IMR-90 (cell line): ENCODE measurements around the gene UBE2O. TPM values are rescaled to one million over a fixed set of nuclear protein-coding genes. Genes with fewer than 3 reads are reported as not detected.

ENCODE experiments used
- ATAC-seq: fragments of 200-7000 bp; cut with Tn5 transposase; 2 replicates; pipeline ENCODE4 v1.9.1; 2020; ENCODE audit warnings: low read depth, mild to moderate bottlenecking, moderate library complexity
- BruUV-seq: library from RNA; stranded (reverse); fragments of 400-500 nt; replicated peaks from 2 replicates; lab custom pipeline; 2021; lab: Mats Ljungman, UMichigan
- CTCF ChIA-PET: fragments of 300-600 bp; formaldehyde crosslinking; extraction: SDS; loops from one replicate; lab custom pipeline; 2021; ENCODE audit warnings: antibody characterized with exemption; lab: Yijun Ruan, JAX
- POLR2A ChIA-PET: fragments of 300-600 bp; sonication (Branson Sonifier 250); formaldehyde crosslinking; loops from one replicate; lab custom pipeline; 2022; ENCODE audit warnings: antibody characterized with exemption; ENCODE audit not compliant: unreplicated experiment; lab: Charles Lee
- DNase-seq: peaks from one replicate; pipeline ENCODE4 v3.0.0; 2013
- H2AFZ ChIP-seq: replicated peaks from 2 replicates; pipeline ENCODE3; 2013; ENCODE audit warnings: low read length, mild to moderate bottlenecking; ENCODE audit not compliant: poor library complexity
- H2AK5ac ChIP-seq: 2 replicates; pipeline ENCODE4 v1.6.1; 2013; ENCODE audit warnings: low read depth, low read length, inconsistent platforms
- H2AK9ac ChIP-seq: replicated peaks from 2 replicates; pipeline ENCODE3; 2013; ENCODE audit warnings: mild to moderate bottlenecking, low read depth, low read length, moderate library complexity; ENCODE audit not compliant: poor library complexity
- H2BK120ac ChIP-seq: 2 replicates; pipeline ENCODE4 v1.6.1; 2013; ENCODE audit warnings: low read depth, low read length, inconsistent platforms
- H2BK15ac ChIP-seq: 3 replicates; pipeline ENCODE4 v1.6.1; 2013; ENCODE audit warnings: low read depth, low read length, inconsistent platforms
- H2BK20ac ChIP-seq: 2 replicates; pipeline ENCODE4 v1.6.1; 2013; ENCODE audit warnings: low read depth, mild to moderate bottlenecking, inconsistent platforms, low read length, moderate library complexity
- H2BK5ac ChIP-seq: 2 replicates; pipeline ENCODE4 v1.6.1; 2013; ENCODE audit warnings: mild to moderate bottlenecking, low read depth, low read length, inconsistent platforms; ENCODE audit not compliant: poor library complexity, severe bottlenecking
- H3K14ac ChIP-seq: replicated peaks from 2 replicates; pipeline ENCODE4 v1.6.1; 2013; ENCODE audit warnings: low read depth, low read length, inconsistent platforms
- H3K18ac ChIP-seq: 2 replicates; pipeline ENCODE4 v1.6.1; 2013; ENCODE audit warnings: low read depth, low read length, control low read depth
- H3K23ac ChIP-seq: 2 replicates; pipeline ENCODE4 v1.6.1; 2013; ENCODE audit warnings: low read depth, low read length, inconsistent platforms
- H3K27ac ChIP-seq: 2 replicates; pipeline ENCODE4 v1.5.1; 2013; ENCODE audit warnings: mild to moderate bottlenecking, control low read depth, low read length; ENCODE audit not compliant: insufficient read depth
- H3K27me3 ChIP-seq: 2 replicates; pipeline ENCODE4 v1.6.1; 2013; ENCODE audit warnings: low read length; ENCODE audit not compliant: control insufficient read depth, insufficient read depth
- H3K36me3 ChIP-seq: 2 replicates; pipeline ENCODE4 v1.6.1; 2013; ENCODE audit warnings: low read length, mixed read lengths; ENCODE audit not compliant: control insufficient read depth, insufficient read depth
- H3K4ac ChIP-seq: 2 replicates; pipeline ENCODE4 v1.6.1; 2013; ENCODE audit warnings: low read depth, low read length, inconsistent platforms
- H3K4me1 ChIP-seq: 2 replicates; pipeline ENCODE4 v1.6.1; 2013; ENCODE audit warnings: low read length, mixed read lengths; ENCODE audit not compliant: control insufficient read depth, insufficient read depth
- H3K4me2 ChIP-seq: 2 replicates; pipeline ENCODE4 v1.6.1; 2013; ENCODE audit warnings: low read depth, mild to moderate bottlenecking, control low read depth, low read length, moderate library complexity
- H3K4me3 ChIP-seq: 2 replicates; pipeline ENCODE4 v1.5.1; 2013; ENCODE audit warnings: low read depth, mild to moderate bottlenecking, control low read depth, low read length, moderate library complexity; ENCODE audit not compliant: insufficient read depth
- H3K56ac ChIP-seq: 2 replicates; pipeline ENCODE4 v1.6.1; 2013; ENCODE audit warnings: low read length, inconsistent platforms; ENCODE audit not compliant: insufficient read depth; ENCODE audit errors: extremely low read depth
- H3K79me1 ChIP-seq, 2 experiments: 2 replicates each; pipeline ENCODE4 v1.6.1; 2013; ENCODE audit warnings: low read length in 2 of 2, inconsistent platforms in 1 of 2, low read depth in 1 of 2
- H3K9ac ChIP-seq: 2 replicates; pipeline ENCODE4 v1.6.1; 2013; ENCODE audit warnings: low read depth, low read length, control low read depth
- H3K9me1 ChIP-seq: 2 replicates; pipeline ENCODE4 v1.6.1; 2013; ENCODE audit warnings: low read length, inconsistent platforms; ENCODE audit not compliant: insufficient read depth
- H3K9me3 ChIP-seq: 2 replicates; pipeline ENCODE4 v1.6.1; 2013; ENCODE audit warnings: low read length; ENCODE audit not compliant: control insufficient read depth, insufficient read depth
- H4K20me1 ChIP-seq: 2 replicates; pipeline ENCODE4 v1.6.1; 2013; ENCODE audit warnings: low read length, inconsistent platforms; ENCODE audit not compliant: insufficient read depth
- H4K5ac ChIP-seq: 2 replicates; pipeline ENCODE4 v1.6.1; 2013; ENCODE audit warnings: mild to moderate bottlenecking, low read depth, low read length, control low read depth
- H4K8ac ChIP-seq, 2 experiments: 2 replicates each; pipeline ENCODE4 v1.6.1; 2013; ENCODE audit warnings: low read depth in 2 of 2, low read length in 2 of 2, control low read depth in 1 of 2, inconsistent platforms in 1 of 2
- H4K91ac ChIP-seq: 2 replicates; pipeline ENCODE4 v1.6.1; 2013; ENCODE audit warnings: low read depth, low read length, inconsistent platforms; ENCODE audit not compliant: insufficient read depth
- BHLHE40 ChIP-seq: fragments of 150-350 bp; IDR thresholded peaks from 2 replicates; pipeline ENCODE4 v1.6.1; 2016; ENCODE audit warnings: mild to moderate bottlenecking, low read depth, low read length
- FOS ChIP-seq: fragments of 150-350 bp; IDR thresholded peaks from 2 replicates; pipeline ENCODE4 v1.6.1; 2016; ENCODE audit warnings: low read depth, low read length
- MAFK ChIP-seq: IDR thresholded peaks from 2 replicates; pipeline ENCODE4 v1.6.1; 2012; ENCODE audit warnings: low read depth, low read length, improper control_type of control experiment
- MAZ ChIP-seq: IDR thresholded peaks from 2 replicates; pipeline ENCODE4 v1.6.1; 2012; ENCODE audit warnings: low read depth, mild to moderate bottlenecking, low read length, improper control_type of control experiment, moderate library complexity, borderline replicate concordance
- MXI1 ChIP-seq: IDR thresholded peaks from 2 replicates; pipeline ENCODE4 v1.6.1; 2012; ENCODE audit warnings: low read depth, mild to moderate bottlenecking, low read length, moderate library complexity, borderline replicate concordance
- NFE2L2 ChIP-seq: fragments of 150-350 bp; IDR thresholded peaks from 2 replicates; pipeline ENCODE4 v1.6.1; 2016; ENCODE audit warnings: low read depth, mild to moderate bottlenecking, low read length
- POLR2A ChIP-seq: IDR thresholded peaks from 2 replicates; pipeline ENCODE4 v1.6.1; 2012; ENCODE audit warnings: mild to moderate bottlenecking, low read depth, low read length
- RAD21 ChIP-seq: IDR thresholded peaks from 2 replicates; pipeline ENCODE4 v1.6.1; 2012; ENCODE audit warnings: low read length, improper control_type of control experiment
- RCOR1 ChIP-seq: IDR thresholded peaks from 2 replicates; pipeline ENCODE4 v1.6.1; 2012; ENCODE audit warnings: mild to moderate bottlenecking, low read length, improper control_type of control experiment; ENCODE audit not compliant: insufficient replicate concordance
- RFX5 ChIP-seq: IDR thresholded peaks from 2 replicates; pipeline ENCODE4 v1.8.0; 2012; ENCODE audit warnings: low read depth, mild to moderate bottlenecking, low read length, moderate library complexity
- SMC3 ChIP-seq: fragments of 150-350 bp; IDR thresholded peaks from 2 replicates; pipeline ENCODE4 v1.6.1; 2016; ENCODE audit warnings: low read depth, mild to moderate bottlenecking, antibody characterized with exemption, low read length, moderate library complexity
- WGBS, 2 experiments: methylation state at CpG; one replicate each; pipeline versions ENCODE4 v1.1.5 to v1.1.7; 2013; ENCODE audit warnings: missing lambda C conversion rate in 2 of 2; ENCODE audit not compliant: insufficient read length in 1 of 2; ENCODE audit errors: extremely low coverage in 2 of 2; 5-methylcytosine and 5-hydroxymethylcytosine counted together
- dilution Hi-C: fragments of 300-500 bp; cut with HindIII; formaldehyde crosslinking; loops from one replicate; pipeline ENCODE4 v1.14.3; 2018; ENCODE audit warnings: low sequenced_read_pairs; ENCODE audit not compliant: unreplicated experiment
- in situ Hi-C: fragments of 300-500 bp; cut with MboI; formaldehyde crosslinking; loops from 3 replicates; pipeline ENCODE4 v1.14.3; 2019; ENCODE audit warnings: low sequenced_read_pairs, inconsistent platforms, mixed read lengths
- intact Hi-C: fragments of 100-400 bp; cut with micrococcal nuclease; formaldehyde crosslinking; loops from 2 replicates; pipeline ENCODE4 v1.10.0; 2022
- polyA plus RNA-seq, 3 experiments: library from polyadenylated mRNA; depleted of rRNA; stranded (reverse); fragments of >200 nt; gene quantifications; 2 replicates each; pipeline ENCODE4 v1.2.3, GENCODE V29; 2012; ENCODE audit warnings: low replicate concordance in 1 of 3
- total RNA-seq: library from RNA; depleted of rRNA; stranded (reverse); fragments of >200 nt; gene quantifications from 2 replicates; pipeline ENCODE4 v1.2.3, GENCODE V29; 2012
- TF ChIP-seq, protein P1 (sequence below): fragments of 150-350 bp; IDR thresholded peaks from 2 replicates; pipeline ENCODE4 v1.6.1; 2016; ENCODE audit warnings: low read depth, mild to moderate bottlenecking, low read length, moderate library complexity, borderline replicate concordance
- TF ChIP-seq, protein P2 (sequence below): conservative IDR thresholded peaks from 2 replicates; pipeline ENCODE4 v1.5.1; 2012; ENCODE audit warnings: mild to moderate bottlenecking, low read depth, low read length, improper control_type of control experiment
- TF ChIP-seq, protein P3 (sequence below): fragments of 150-350 bp; IDR thresholded peaks from 2 replicates; pipeline ENCODE4 v1.6.1; 2017; ENCODE audit warnings: mild to moderate bottlenecking, antibody characterized with exemption, low read length, low read depth

The UBE2O gene
- total and polyA plus RNA-seq, 2 of the 4 experiments (the other 2 are of a cell fraction): 17.6 TPM

DNA sequence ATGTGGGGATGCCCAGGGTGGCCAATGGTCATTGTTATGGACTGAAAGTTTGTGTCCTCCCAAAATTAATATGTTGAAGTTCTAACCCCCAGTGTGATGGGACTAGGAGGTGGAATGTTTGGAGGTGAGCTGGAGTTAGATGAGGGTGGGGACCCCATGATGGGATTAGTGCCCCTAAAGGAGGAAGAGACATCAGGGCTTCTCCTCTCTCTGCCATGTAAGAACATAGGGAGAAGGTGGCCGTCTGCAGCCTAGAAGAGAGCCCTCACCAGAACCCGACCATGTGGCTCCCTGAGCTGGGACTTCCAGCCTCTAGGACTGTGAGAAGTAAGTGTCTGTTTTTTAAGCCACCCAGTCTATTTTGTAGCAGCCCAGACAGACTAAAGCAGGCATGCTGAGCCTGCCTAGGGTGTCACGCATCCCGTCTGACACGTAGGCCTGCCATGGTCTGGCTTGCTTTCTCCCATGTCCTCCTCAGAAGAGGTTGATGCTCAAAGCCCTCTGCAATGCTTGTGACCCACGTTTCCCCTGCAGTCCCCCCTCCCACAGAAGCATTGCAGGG is 95.3 kb downstream of the UBE2O start:
- Histone ChIP-seq H3K9me1 (no peaks in the 10 kb centered on the region), H3K18ac (no peak overlapping the region), H2AK9ac (no peak overlapping the region), H3K36me3 (no peaks in the 10 kb centered on the region), H3K79me1 (peaks cover 2 to 9% of the 10 kb centered on the region in 2 experiments; a peak in 3 of 4 replicates), H2BK20ac (no peak overlapping the region), H2AK5ac (no peak overlapping the region), H3K14ac (no peak overlapping the region), H2BK5ac (no peak overlapping the region), H3K56ac (no peak overlapping the region), H2BK120ac (no peak overlapping the region), H3K27ac (no peak overlapping the region), H4K91ac (no peak overlapping the region), H3K4ac (no peak overlapping the region), H3K4me1 (peaks cover 9% of the 10 kb centered on the region), H3K27me3 (no peaks in the 10 kb centered on the region), H4K20me1 (peaks cover 3% of the 10 kb centered on the region; the same call in 1 of the 2 replicates), H3K4me2 (no peak overlapping the region), H3K9me3 (no peaks in the 10 kb centered on the region), H3K23ac (no peak overlapping the region), H4K5ac (no peak overlapping the region), H2BK15ac (no peak overlapping the region), H3K4me3 (no peak overlapping the region), H3K9ac (no peak overlapping the region), H2AFZ (no peak overlapping the region), H4K8ac (no peak overlapping the region)
- intact Hi-C loops: no loop called here
- WGBS, 2 experiments: 100% methylated on average over 1 of the region's 6 CpGs; no CpG with 5 or more reads in 1 of the 2 experiments
- no peak for ATAC-seq
- dilution Hi-C loops: no loop called here
- CTCF ChIA-PET: interaction anchor here (1.5 kb wide), 1 partner anchor 13 kb away, joined by 6 read pairs; no protein-coding TSS in a partner anchor
- POLR2A ChIA-PET: no interaction called here
- BruUV-seq: no TSS peak
- in situ Hi-C loops: no loop called here
- TF ChIP-seq FOS: no peak
- no peak for TF ChIP-seq POLR2A
- no peak for TF ChIP-seq RFX5
- no peak for TF ChIP-seq MAFK
- TF ChIP-seq, protein P1, sequence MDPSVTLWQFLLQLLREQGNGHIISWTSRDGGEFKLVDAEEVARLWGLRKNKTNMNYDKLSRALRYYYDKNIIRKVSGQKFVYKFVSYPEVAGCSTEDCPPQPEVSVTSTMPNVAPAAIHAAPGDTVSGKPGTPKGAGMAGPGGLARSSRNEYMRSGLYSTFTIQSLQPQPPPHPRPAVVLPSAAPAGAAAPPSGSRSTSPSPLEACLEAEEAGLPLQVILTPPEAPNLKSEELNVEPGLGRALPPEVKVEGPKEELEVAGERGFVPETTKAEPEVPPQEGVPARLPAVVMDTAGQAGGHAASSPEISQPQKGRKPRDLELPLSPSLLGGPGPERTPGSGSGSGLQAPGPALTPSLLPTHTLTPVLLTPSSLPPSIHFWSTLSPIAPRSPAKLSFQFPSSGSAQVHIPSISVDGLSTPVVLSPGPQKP: no peak
- TF ChIP-seq SMC3: no peak
- TF ChIP-seq RAD21: no peak
- no peak for TF ChIP-seq MAZ
- TF ChIP-seq MXI1: no peak
- no peak for TF ChIP-seq NFE2L2
- TF ChIP-seq RCOR1: no peak
- TF ChIP-seq, protein P2, sequence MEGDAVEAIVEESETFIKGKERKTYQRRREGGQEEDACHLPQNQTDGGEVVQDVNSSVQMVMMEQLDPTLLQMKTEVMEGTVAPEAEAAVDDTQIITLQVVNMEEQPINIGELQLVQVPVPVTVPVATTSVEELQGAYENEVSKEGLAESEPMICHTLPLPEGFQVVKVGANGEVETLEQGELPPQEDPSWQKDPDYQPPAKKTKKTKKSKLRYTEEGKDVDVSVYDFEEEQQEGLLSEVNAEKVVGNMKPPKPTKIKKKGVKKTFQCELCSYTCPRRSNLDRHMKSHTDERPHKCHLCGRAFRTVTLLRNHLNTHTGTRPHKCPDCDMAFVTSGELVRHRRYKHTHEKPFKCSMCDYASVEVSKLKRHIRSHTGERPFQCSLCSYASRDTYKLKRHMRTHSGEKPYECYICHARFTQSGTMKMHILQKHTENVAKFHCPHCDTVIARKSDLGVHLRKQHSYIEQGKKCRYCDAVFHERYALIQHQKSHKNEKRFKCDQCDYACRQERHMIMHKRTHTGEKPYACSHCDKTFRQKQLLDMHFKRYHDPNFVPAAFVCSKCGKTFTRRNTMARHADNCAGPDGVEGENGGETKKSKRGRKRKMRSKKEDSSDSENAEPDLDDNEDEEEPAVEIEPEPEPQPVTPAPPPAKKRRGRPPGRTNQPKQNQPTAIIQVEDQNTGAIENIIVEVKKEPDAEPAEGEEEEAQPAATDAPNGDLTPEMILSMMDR: no peak
- TF ChIP-seq, protein P3, sequence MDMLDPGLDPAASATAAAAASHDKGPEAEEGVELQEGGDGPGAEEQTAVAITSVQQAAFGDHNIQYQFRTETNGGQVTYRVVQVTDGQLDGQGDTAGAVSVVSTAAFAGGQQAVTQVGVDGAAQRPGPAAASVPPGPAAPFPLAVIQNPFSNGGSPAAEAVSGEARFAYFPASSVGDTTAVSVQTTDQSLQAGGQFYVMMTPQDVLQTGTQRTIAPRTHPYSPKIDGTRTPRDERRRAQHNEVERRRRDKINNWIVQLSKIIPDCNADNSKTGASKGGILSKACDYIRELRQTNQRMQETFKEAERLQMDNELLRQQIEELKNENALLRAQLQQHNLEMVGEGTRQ: no peak
- TF ChIP-seq BHLHE40: no peak
- no peak for DNase-seq
